HCT116 (cell line): ENCODE results near the gene PDRG1.

Experiments
- CEBPB ChIP-seq: IDR thresholded peaks from 2 replicates; pipeline ENCODE4 v1.6.1; 2012; ENCODE audit warnings: low read depth
- EGR1 ChIP-seq: IDR thresholded peaks from 2 replicates; pipeline ENCODE4 v1.6.1; 2012; ENCODE audit warnings: low read depth
- ELF1 ChIP-seq: IDR thresholded peaks from 2 replicates; pipeline ENCODE4 v1.6.1; 2012; ENCODE audit warnings: low read depth, borderline replicate concordance
- EZH2 ChIP-seq: fragments of 200-600 bp; sonication (generic); IDR thresholded peaks from 2 replicates; pipeline ENCODE4 v1.6.1; 2017; ENCODE audit warnings: antibody characterized with exemption, mixed run types
- EZH2phosphoT487 ChIP-seq: fragments of 200-600 bp; IDR thresholded peaks from 2 replicates; pipeline ENCODE4 v1.6.1; 2018; ENCODE audit warnings: antibody characterized with exemption, borderline replicate concordance
- POLR2A ChIP-seq: IDR thresholded peaks from 2 replicates; pipeline ENCODE4 v1.7.0; 2011; ENCODE audit warnings: borderline replicate concordance; ENCODE audit not compliant: insufficient read depth, insufficient read length; ENCODE audit errors: extremely low read depth
- POLR2AphosphoS5 ChIP-seq: IDR thresholded peaks from 2 replicates; pipeline ENCODE4 v1.6.1; 2011; ENCODE audit warnings: mild to moderate bottlenecking, low read depth, low read length, moderate library complexity
- SIN3A ChIP-seq: IDR thresholded peaks from 2 replicates; pipeline ENCODE4 v1.6.1; 2012; ENCODE audit warnings: low read depth
- SP1 ChIP-seq: IDR thresholded peaks from 2 replicates; pipeline ENCODE4 v1.6.1; 2012; ENCODE audit warnings: low read depth
- ZFX ChIP-seq: fragments of 450-650 bp; IDR thresholded peaks from 2 replicates; pipeline ENCODE4 v1.6.1; 2017
- TF ChIP-seq, protein P1 (sequence below), 3 experiments: fragments of 200-600 bp in 1 of 3; sonication (generic) in 1 of 3; IDR thresholded peaks in 2 of 3; conservative IDR thresholded peaks in 1 of 3; 2 replicates each; pipeline ENCODE4 v1.5.1; 2012 to 2017; ENCODE audit warnings: low read depth in 2 of 3, low read length in 2 of 3, antibody characterized with exemption in 1 of 3, borderline replicate concordance in 1 of 3, control low read depth in 1 of 3, mild to moderate bottlenecking in 1 of 3, mixed read lengths in 1 of 3, mixed run types in 1 of 3, moderate library complexity in 1 of 3; ENCODE audit not compliant: insufficient read depth in 1 of 3

DNA sequence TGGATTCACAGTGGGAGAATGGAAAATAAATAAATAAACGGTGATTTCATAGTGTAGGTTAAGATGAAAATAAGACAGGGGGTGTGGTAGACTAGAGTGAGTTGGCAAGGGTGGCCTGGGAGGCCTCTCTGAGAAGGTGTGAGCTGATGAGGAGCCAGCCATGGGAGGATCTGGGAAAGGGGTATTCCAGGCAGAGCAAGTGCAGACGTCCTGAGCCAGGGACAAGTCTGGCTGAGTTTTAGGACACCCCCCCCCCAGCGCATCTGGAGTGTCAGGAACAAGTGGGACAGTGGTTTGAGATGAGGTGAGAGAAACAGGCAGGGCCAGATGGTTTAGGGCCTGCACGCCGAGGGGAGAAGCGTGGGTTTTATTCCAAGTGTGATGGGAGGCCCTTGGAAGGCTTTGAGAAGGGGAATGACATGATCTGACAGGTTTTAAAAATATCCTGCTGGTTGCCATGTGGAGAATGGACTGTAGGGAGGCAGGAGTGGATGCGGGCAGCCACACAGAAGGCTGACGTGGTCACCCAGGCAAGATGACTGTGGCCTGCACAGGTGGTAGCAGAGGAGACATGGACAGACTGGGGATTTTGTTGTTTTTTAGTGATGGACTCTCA, 37.3 kb upstream of the PDRG1 start:
- TF ChIP-seq EZH2 (no peak), CEBPB (no peak), SP1 (no peak), EZH2phosphoT487 (no peak), ELF1 (no peak), EGR1 (no peak), POLR2AphosphoS5 (no peak), ZFX (no peak), SIN3A (no peak), POLR2A (no peak)
- TF ChIP-seq, protein P1, sequence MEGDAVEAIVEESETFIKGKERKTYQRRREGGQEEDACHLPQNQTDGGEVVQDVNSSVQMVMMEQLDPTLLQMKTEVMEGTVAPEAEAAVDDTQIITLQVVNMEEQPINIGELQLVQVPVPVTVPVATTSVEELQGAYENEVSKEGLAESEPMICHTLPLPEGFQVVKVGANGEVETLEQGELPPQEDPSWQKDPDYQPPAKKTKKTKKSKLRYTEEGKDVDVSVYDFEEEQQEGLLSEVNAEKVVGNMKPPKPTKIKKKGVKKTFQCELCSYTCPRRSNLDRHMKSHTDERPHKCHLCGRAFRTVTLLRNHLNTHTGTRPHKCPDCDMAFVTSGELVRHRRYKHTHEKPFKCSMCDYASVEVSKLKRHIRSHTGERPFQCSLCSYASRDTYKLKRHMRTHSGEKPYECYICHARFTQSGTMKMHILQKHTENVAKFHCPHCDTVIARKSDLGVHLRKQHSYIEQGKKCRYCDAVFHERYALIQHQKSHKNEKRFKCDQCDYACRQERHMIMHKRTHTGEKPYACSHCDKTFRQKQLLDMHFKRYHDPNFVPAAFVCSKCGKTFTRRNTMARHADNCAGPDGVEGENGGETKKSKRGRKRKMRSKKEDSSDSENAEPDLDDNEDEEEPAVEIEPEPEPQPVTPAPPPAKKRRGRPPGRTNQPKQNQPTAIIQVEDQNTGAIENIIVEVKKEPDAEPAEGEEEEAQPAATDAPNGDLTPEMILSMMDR (IDR thresholded peaks at IDR 0.05 in 2 of 3, conservative IDR thresholded peaks at IDR 0.05 in 1 of 3; ENCODE audit: borderline replicate concordance in 1 of 3, insufficient read depth in 1 of 3, low read depth in 2 of 3, low read length in 2 of 3) = no peak
